ENCODE results near the gene NPM3.

DNA sequence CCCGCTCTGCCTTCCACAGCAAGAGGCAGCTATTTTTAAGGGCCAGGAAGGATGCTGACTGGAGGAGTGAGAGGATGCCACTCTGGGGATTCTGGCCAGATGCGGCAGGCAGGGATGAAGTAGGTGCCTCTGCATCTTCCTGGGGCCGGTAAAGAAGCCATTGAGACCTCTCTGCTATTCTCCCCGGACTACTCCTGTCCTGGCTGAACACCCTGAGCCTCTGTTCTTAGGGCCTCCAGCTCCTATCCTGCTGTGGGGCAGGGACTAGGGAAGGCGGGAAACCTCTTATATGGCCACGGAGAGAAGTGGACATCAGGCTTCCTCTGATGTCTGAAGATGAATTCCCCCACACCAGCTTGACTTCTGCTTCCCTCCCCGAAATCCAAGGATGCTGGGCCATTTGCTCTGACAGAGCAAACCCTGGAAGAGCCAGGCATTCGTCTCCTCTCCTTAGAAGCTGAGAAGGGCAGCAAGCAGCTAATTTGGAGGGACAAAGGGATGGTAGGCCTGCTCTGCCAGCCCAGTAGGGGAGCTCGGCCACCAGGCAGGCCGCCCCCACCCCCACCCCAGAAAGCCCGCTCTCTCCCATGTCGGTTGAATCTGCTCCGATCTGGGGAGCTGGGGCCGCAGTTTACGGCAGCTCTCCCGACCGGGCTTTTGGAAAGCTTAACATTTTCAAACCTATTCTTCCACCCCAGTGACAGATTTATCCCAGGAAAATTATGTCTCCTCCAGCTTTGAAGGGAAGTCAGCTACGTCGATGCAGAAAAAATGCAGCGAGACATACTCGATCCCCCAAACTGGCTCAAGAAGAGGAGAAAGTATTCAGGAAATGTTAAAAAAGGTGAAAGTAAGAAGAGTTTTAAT, 10.1 kb downstream of the NPM3 start:
- TF ChIP-seq, protein P1, sequence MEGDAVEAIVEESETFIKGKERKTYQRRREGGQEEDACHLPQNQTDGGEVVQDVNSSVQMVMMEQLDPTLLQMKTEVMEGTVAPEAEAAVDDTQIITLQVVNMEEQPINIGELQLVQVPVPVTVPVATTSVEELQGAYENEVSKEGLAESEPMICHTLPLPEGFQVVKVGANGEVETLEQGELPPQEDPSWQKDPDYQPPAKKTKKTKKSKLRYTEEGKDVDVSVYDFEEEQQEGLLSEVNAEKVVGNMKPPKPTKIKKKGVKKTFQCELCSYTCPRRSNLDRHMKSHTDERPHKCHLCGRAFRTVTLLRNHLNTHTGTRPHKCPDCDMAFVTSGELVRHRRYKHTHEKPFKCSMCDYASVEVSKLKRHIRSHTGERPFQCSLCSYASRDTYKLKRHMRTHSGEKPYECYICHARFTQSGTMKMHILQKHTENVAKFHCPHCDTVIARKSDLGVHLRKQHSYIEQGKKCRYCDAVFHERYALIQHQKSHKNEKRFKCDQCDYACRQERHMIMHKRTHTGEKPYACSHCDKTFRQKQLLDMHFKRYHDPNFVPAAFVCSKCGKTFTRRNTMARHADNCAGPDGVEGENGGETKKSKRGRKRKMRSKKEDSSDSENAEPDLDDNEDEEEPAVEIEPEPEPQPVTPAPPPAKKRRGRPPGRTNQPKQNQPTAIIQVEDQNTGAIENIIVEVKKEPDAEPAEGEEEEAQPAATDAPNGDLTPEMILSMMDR (IDR thresholded peaks at IDR 0.05): no peak
- no peak for TF ChIP-seq EZH2 (IDR thresholded peaks at IDR 0.05)
